HL-60 (cell line): Measurements from ENCODE around the gene WWOX.

Experiments
- DNase-seq, 2 experiments: peaks; one replicate each; pipeline ENCODE4 v3.0.0-alpha.2; 2010 to 2020; ENCODE audit warnings: low read depth in 1 of 2, low spot score in 1 of 2
- H3K27ac ChIP-seq: fragments of 250-450 bp; sonication (Bioruptor Pico); replicated peaks from 2 replicates; pipeline ENCODE4 v1.5.1; 2020; ENCODE audit warnings: mild to moderate bottlenecking, moderate library complexity
- H3K27me3 ChIP-seq: fragments of 250-450 bp; sonication (Bioruptor Pico); 2 replicates; pipeline ENCODE4 v1.5.1; 2021; ENCODE audit warnings: mild to moderate bottlenecking, moderate library complexity; ENCODE audit not compliant: insufficient read depth, poor library complexity, severe bottlenecking
- H3K4me3 ChIP-seq: replicated peaks from 2 replicates; pipeline ENCODE4 v1.5.1; 2011; ENCODE audit warnings: mild to moderate bottlenecking, control low read depth, low read length; ENCODE audit not compliant: insufficient read depth
- CTCF ChIP-seq: IDR thresholded peaks from one replicate; pipeline ENCODE4 v1.5.1; 2011; ENCODE audit warnings: low read length, control low read depth, inconsistent platforms; ENCODE audit not compliant: insufficient read depth
- GABPA ChIP-seq: IDR thresholded peaks from 2 replicates; pipeline ENCODE4 v1.6.1; 2012; ENCODE audit warnings: low read depth
- POLR2AphosphoS5 ChIP-seq: IDR thresholded peaks from 2 replicates; pipeline ENCODE4 v1.6.1; 2012; ENCODE audit warnings: low read depth
- REST ChIP-seq: IDR thresholded peaks from 2 replicates; pipeline ENCODE4 v1.6.1; 2012; ENCODE audit warnings: low read depth; ENCODE audit not compliant: insufficient replicate concordance
- SPI1 ChIP-seq: IDR thresholded peaks from 2 replicates; pipeline ENCODE4 v1.6.1; 2012; ENCODE audit warnings: low read depth, mild to moderate bottlenecking, borderline replicate concordance

Gene WWOX

GRCh38 chr16:78763821-78764440 lies 664.5 kb downstream of the WWOX start:
- DNase-seq = no peak
- no peak overlapping the region for H3K4me3 ChIP-seq
- TF ChIP-seq GABPA (no peak), CTCF (no peak), POLR2AphosphoS5 (no peak), REST (no peak), SPI1 (no peak)
- no peaks in the 10 kb centered on the region for H3K27me3 ChIP-seq
- H3K27ac ChIP-seq = no peak overlapping the region

GRCh38 chr16:78764478-78764877 lies 665.0 kb downstream of the WWOX start:
- no peak overlapping the region for H3K27ac ChIP-seq
- TF ChIP-seq REST = no peak
- TF ChIP-seq SPI1 = no peak
- no peak for TF ChIP-seq CTCF
- TF ChIP-seq GABPA = no peak
- TF ChIP-seq POLR2AphosphoS5 = no peak
- H3K27me3 ChIP-seq = no peaks in the 10 kb centered on the region
- no peak overlapping the region for H3K4me3 ChIP-seq
- DNase-seq = no peak

GRCh38 chr16:78768226-78768625 lies 668.8 kb downstream of the WWOX start:
- no peaks in the 10 kb centered on the region for H3K27me3 ChIP-seq
- no peak overlapping the region for H3K4me3 ChIP-seq
- no peak overlapping the region for H3K27ac ChIP-seq
- DNase-seq = no peak
- TF ChIP-seq GABPA = no peak
- TF ChIP-seq REST = no peak
- no peak for TF ChIP-seq SPI1
- TF ChIP-seq POLR2AphosphoS5 = no peak
- no peak for TF ChIP-seq CTCF
